GM19463 (cell line): ENCODE results near the gene ACOXL.

ENCODE experiments used
- ATAC-seq: cut with Tn5 transposase; IDR thresholded peaks from one replicate; pipeline ENCODE4 v1.9.1; 2021; ENCODE audit warnings: mild to moderate bottlenecking, moderate library complexity; ENCODE audit not compliant: unreplicated experiment

Gene ACOXL

GRCh38 chr2:110751642-110752041 lies 19.3 kb downstream of the ACOXL start:
- no peak for ATAC-seq

GRCh38 chr2:110752871-110753270 lies 20.5 kb downstream of the ACOXL start:
- ATAC-seq: no peak

GRCh38 chr2:110755491-110756078 lies 23.2 kb downstream of the ACOXL start:
- no peak for ATAC-seq

DNA sequence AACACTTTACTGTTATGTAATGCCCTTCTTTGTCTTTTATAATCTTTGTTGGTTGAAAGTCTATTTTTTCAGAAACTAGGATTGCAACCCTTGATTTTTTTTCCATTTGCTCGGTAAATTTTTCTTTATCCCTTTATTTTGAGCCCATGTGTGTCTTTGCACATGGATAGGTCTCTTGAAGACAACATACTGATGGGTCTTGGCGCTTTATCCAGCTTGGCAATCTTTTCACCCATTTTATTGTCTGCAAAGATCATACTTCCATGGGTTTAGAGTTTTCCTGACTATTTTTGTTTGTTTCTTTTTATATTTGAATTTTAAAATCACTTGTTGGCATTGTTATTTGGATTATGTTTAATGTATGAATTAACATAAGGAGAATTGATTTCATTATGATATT lies 27.0 kb downstream of the ACOXL start:
- no peak for ATAC-seq

DNA sequence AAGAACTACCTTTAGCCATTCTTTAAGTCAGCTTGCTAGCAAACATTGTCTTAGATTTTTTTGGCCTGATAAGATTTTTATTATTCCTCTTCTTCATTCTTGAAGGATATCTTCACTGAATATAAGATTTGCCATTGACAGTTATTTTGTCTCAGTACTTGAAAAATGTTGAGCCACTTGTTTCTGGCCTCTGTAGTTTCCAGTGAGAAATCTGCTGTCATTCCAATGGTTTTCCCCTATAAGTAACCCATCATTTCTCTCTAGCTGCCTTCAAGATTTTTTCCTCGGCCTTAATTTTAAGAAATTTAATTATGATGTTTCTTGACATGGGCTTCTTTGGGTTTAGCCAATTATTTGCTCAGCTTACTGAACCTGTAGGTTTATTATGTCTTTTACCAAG lies 32.6 kb downstream of the ACOXL start:
- no peak for ATAC-seq

- ATAC-seq: no peak
These were observed 33.9 kb downstream of the ACOXL start for GRCh38 chr2:110766291-110766690.

DNA sequence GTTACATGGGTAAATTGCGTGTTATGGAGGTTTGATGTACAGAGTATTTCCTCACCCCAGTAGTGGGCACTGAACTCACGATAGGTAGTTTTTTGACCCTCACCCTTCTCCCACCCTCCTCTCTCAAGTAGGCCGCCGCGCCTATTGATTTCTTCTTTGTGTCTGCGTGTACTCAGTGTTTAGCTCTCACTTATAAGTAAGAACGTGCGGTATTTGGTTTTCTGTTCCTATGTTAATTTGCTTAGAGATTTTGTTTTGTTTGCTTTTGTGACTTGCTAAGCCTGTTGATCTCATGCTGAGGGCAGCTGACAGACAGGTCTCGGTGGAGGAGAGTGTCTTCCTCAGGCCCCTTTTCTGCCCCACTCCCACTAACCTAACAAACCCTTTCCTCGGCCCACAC lies 36.2 kb downstream of the ACOXL start:
- no peak for ATAC-seq

DNA sequence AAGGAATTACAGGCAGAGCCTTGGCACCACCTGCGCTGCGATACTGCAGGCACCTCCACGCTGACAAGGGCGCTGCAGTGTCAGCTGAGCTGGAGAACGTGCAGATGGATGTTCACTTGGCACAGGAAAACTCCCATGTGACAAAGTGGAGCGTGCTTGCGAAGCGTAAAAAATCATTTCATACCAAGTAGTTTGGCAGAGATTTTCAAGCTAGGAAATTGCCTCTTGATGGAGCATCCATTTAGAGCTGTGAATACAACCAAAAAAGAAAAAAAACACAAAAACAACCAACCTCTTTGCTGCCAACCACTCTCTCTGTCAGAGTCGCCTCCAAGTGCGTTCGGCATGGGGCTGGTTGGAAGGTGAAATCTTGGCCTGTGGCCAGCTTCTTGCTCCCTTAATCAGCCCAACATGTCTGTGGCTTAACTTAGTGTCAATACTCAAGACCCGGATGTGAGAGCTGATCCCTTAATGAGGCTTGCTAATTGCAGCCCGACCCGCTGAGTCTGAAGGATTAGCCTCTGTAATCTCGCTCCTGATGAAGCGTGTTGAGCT lies 38.1 kb downstream of the ACOXL start:
- no peak for ATAC-seq

GRCh38 chr2:110770959-110771431 lies 38.6 kb downstream of the ACOXL start:
- no peak for ATAC-seq

DNA sequence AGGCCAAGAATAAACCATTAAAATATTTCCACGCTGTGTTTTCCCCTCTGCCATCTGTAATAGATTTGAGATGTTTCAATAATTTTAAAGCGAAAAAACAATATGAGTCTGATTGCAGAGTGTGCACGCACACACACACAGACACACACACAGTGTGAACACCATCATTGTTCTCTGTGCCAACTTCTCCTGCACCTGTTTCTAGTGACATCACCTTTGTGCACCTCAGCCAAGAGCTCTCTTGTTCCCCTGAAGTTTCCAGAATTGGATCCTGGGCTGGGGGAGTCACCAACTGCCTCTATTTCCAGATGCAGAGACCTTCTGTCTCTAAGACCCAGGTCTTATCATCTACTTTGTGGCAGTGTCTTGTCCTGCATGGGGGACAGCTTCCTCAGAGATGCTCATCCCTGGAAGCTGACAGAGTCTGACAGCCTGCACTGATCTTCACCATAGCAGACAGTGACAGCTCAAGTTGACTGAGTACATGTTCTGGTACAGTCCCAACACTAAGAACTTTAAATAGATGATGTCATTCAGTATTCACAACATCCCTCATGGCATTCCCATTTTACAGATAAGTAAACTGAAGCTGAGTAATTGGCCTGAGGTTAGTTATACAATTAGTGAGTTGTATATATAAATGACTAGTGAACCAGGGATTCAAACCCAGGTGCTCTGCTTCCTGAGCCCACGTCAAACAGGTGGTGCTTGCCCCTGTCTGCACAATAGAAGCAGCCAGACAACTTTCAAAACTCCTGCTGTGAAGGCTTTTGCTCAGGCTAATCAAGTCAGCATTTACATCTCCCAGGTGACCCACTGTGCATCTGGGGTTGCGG lies 39.4 kb downstream of the ACOXL start:
- no peak for ATAC-seq

DNA sequence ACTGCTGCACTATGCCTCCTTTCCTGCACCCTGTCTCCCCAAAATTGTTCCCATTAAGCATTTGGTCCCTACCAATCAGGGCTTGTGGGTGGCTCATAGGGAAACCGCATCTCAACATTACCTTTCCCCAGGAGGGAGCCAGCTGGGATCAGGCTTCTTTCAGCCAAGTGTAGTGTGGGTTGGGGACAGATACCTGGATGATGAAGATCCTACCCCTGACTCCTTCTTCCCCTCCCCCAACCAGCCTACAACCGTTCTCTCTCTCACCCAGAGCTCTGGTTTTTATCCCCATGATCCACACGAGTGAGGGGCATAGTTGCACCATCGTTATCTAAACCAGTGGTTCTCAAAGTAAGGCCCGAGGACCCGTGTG lies 40.0 kb downstream of the ACOXL start:
- no peak for ATAC-seq

DNA sequence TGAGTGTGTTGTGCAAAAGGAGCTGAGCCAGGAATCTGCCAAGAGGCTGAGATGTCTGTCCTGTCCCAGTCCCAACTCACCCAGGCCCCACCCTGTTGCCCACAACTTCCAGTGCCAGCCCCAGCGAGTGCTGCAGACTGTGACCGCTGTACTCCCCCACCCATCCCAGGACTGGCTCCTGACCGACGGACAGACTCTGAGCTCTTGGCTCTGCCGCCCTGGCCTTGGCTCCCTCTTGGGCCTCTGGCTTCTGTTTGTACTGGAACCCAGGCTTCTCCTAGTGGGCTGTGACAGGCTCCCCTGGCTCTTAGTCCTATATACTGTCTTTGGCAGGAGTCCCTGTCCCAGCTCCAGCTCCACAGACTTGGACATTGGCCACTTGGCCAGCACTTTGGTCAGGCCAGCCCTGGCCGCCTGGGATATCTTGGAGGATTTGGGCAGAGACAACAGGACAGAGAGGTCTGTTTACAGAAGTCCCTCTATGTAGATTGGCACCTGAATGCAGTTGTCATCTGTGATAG lies 41.1 kb downstream of the ACOXL start:
- ATAC-seq: no peak

- no peak for ATAC-seq
These were observed 42.3 kb downstream of the ACOXL start for GRCh38 chr2:110774701-110775100.

DNA sequence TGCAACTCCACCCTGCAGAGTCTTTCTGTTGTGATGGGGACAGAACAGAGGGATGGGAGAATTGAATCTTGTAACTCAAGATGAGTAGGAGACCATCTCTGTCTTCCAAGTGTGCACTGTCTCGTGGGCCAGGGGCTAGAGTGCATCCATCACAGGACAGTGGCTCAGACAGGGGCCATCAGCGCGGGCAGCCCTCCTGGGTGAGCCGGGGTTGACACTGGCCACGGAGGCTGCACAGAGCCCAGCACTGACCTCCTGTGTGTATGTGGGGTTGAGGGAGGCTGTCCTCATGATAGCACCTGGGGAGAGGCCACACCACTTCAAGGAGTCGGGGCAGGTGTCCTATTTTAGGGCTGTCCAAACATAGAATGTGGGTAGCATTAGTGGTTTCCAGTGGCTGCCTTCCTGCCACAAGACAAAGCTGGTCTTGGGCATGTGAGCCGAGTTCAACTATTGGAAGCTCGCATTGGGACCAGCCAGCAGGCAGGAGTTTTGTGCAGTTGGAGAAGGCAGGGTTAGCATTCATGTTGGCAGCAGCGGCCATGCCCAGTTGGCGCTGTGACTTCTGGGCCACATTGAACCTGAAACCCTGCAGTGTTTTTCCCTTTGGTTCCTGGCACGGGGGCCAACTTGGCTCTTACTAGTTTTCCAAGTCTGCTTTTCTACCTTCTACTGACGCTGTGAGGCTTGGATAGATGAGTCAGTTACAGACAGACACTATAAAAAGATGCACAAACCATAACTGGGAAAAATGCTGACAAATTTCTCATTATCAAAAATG lies 45.3 kb downstream of the ACOXL start:
- ATAC-seq: no peak

- ATAC-seq: no peak
These were observed 48.1 kb downstream of the ACOXL start for GRCh38 chr2:110780461-110780860.

- ATAC-seq: no peak
These were observed 51.0 kb downstream of the ACOXL start for GRCh38 chr2:110783196-110783873.

DNA sequence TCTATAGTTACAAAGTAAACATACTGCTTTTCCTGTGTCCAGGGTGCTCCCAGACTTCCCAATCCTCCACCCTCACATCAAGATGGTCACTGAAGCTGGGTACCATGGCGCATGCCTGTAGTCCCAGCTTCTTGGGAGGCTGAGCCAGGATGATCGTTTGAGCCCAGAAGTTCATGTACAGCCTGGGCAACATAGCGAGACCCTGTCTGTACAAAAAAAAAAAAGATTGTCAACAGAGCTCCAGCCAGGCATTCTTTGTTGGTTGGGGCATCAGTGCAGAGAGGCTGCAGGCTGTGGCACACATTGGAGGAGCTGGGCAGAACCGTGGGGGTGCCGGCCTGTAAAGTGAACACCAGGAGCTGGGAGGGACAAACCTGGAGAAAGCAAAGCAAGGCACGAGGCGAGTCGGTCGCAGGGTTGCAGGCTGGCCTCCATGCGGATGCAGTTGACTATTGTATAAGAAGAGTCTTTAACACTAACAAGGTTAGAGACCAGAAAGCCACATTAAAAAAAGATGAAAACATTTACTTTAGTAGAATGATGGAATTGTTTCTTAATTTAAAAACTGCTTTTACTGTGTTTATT lies 51.8 kb downstream of the ACOXL start:
- ATAC-seq: no peak

DNA sequence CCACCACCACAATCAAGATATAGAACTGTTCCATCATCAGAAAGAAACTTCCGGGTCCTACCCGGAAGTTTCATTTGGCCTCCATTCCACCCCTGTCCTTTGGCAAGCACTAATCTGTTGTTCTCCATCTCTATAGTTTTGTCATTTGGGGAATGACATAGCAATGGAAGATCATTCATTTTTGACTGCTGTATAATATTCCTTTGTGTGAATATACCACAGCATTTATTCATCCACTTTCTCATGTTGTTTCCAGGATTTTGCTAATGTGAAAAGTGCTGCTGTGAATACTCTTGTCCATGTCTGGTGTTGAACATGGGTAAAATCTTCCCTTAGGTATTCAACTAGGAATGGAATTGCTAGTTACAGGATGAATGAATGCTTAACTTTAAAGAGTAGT lies 53.1 kb downstream of the ACOXL start:
- no peak for ATAC-seq

DNA sequence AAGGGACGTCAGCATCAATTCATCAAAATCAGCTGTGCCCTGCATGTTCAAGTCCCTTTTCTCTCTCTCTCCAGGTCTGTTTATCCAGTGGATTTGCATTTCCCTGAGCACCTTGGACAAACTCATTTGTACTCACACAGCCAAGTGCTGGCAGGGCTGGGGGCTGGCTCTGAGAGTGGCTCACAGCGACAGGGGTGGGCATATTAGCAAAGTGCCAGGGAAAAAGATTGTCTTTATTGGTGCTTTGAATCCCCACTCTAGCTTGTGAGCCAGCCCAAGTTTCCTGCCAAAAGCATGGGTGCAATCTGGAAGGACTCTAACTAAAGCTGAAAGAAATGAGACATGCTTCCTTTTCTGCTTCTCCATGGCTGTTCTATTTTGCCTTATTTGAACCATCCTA lies 56.6 kb downstream of the ACOXL start:
- no peak for ATAC-seq

DNA sequence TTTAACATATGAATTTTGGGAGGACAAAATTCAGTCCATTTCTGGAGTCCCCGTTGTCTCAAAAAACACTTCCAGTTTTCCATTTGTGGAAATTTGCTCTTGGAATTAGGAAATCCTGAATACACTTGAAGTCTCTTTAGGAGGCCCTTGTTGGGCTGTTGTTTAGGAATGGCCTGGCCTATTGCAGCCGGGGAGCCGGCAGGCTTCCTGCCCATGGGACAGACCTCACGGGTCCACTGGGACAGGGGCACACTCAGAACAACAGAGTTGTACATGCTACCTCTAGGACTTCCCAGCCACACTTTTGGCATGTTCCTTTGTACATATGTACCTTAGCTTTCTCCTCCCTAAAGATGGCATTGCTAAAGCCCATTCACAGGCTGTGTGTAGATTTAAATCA lies 57.3 kb downstream of the ACOXL start:
- ATAC-seq: no peak
